NCI-H1105 treated with DMSO at 0.1 percent for 48 hours (cell line): Measurements from ENCODE around the gene RTN4RL1.
"Not testable (repeated sequence)": the region's sequence is repeated elsewhere in the genome, so short reads cannot be mapped to it uniquely, and the experiment has no call there.

ENCODE experiments used
- DNase-seq: peaks from one replicate; lab custom pipeline; 2025; lab: John Stamatoyannopoulos, UW

RTN4RL1 gene

DNA sequence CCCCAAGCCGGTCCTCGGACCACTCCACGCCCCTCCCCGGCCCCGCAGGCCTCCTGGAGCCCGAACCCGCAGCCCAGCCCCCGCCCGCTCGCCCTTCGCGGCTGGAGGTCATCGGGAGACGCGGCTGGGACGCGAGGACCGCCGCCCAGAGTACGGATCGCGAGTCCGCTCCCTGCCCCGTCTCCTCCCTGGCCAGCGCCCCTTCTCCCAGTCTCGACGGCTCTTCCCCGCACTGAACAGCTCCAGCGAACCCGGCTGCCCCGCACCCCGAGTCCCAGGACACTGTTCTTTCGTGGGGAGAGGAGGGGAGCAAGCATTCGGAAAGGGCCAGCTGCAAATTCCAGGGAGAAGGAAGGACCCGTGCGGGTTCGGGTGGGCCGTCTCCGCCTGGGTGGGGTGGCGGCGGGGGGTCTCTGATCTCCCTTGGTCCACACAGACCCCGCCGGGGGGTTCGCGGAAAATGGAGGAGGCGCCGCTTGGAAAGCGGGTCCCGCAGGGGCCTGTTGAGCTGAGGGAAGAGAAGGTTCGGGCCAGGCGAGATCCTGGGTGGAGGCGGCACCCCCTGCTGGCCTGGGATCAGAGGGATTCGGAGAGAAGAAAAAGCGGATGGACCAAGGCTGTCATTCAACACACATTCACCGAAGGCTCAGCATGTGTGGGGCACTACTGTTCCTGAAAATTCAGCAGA is 632 bp upstream of the RTN4RL1 start:
- DNase-seq: peak; percentile 19

DNA sequence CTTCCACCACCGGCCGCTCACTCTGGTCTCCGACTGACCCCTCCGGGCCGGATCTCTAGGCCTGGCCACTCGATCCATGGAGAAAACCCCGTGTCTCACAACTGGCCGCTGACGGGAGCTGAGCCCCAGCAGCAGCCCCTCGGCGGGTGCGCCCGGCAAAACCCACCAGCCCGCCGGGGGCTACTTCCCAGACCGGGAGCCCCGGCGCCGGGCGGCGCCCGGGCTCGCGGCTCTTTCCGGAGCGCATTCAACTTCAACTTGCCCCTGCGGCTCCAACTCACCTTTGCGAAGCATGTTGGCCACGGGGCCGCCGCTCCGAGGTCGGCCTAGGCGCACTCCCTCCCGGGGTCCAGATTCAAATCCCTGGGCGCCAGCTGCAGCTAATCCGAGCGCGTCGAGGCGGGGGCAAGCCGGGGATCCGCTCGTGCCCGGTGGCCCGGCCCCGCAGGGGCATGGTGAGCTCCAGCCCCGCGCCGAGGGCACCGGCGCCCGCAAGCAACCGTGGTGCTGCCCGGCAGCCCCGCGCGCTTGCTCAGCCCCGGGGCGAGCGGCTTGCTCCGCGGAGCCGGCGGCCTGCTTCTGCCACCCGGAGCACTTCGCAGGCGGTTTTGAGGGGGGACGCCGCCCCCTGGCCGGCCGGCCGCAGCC is 438 bp downstream of the RTN4RL1 start:
- DNase-seq: no peak

DNA sequence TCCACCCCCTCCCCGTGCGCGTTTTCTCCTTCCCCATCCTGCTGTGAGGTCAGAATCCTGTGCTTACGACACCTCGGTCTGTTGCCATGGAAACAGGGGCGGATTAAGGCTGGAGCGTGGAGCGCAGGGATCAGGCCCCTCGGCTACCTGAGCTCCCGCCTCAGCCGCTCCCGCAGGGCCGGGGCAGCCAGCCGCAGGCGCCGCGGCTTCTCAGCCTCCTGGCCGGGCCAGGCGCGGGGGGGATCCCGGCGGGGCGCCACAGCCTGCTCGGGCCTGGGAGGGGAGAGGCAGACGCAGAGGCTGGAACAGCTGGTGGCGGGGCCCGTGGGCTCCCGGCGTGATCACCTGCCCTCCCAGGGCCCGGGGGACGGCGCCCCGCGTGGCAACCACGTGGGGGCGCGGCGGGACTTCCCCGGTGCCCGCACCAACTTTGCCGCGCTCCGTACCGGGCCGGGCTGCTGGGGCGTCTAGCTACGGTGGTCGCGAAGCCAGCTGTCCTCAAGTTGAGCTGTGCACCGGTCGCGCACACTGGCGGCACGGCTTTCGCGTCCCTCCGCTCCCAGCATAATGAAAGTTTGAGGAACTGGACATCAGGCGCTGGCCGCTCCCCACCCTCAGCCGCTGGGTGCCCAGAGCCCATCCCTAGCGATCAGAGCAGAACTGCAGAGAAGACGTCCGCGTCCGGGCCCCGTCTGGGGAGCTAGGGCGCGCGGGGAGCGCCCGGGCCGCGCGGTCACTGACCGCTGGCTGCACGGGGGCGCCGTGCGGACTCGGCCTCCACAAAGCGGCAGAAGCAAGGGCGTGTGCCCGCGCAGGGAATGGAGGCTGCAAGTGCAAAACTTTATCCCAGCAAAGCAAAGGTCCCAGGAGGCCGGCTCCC is 1.2 kb downstream of the RTN4RL1 start:
- DNase-seq: peak; percentile 34

DNA sequence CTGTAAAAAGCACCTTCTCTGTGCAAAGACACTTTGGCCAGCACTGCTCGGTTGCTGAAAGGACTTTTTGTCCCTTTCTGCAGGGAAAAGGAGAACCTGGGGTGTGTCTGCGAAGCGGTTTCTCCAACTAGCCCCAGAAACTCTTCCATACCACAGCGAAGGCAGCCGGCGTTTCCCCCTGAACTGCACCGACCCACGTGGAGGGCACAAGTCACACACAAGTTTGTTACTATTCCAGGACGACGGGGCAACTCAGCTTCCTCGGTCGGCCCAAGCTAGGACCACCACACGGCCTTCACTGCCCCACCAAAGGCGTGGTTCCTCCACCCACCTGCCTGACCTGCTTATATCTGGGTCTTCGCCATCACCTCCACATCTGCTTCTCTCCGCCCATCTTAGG is 1.9 kb downstream of the RTN4RL1 start:
- no peak for DNase-seq

DNA sequence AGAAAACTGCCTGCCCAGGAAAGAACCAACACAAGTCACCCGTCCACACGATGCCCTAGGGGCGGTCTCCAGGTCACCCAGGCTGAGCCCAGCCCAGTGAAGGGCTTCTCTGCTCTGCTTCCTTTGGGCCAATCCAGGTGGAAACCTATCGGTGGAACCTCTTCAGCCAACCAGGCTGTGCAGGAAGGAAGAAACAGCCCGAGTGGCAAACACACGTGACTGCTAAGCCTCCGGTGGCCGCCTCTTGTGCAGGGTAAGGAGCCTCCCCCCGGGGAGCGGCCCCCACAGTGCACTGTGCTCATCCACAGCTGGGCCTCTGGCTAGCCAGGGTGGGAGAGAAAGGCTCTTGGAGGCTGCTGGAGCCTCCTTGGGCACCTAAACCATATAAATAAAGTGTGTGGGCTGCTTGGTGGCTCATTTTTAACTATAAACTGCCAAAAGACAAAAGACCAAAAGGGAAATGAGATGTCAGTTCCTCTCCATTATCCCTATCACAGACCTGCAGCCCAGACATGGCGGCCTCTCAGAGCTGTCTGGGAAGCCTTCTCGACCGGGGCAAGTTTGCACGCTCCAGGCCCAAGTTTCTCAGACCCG is 2.4 kb downstream of the RTN4RL1 start:
- no peak for DNase-seq

DNA sequence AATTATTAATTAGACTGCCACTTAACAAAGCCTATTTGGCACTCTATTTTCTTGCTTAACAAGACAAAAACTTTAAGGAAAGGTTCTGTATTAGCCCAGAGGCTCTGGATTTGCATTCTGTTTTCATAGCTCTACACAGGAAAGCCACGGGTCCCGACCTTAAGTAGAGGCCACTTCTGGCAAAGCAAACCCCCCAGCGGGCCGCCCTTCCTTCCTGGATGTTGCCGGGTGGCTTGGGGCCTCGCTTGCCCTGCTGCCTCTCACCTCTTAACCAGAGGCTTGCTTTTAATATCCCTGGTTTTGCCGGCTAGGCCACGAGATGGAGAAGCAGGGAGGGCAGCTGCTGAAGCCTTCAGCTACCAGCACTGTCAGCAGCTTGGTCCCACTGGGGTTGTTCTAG is 4.4 kb downstream of the RTN4RL1 start:
- DNase-seq: no peak

DNA sequence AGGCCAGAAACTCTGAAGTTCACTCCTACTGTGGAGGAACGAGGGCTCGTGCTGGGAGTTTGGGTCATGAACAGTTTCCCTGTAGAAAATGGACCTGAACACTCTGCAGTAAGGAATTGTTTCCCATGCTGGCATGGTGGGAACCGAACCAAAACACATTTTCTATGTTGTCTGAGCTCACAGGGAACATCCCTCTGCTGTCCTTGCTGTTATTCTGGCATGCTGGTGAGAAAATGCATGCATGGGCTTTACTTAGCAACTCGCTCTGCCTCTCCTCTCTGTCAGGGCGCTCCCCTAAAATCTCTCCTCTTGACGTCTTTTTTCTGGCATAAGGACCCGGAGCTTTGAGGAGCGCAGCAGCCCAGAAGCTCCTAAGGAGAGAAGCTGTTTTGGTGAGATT is 5.4 kb downstream of the RTN4RL1 start:
- no peak for DNase-seq

DNA sequence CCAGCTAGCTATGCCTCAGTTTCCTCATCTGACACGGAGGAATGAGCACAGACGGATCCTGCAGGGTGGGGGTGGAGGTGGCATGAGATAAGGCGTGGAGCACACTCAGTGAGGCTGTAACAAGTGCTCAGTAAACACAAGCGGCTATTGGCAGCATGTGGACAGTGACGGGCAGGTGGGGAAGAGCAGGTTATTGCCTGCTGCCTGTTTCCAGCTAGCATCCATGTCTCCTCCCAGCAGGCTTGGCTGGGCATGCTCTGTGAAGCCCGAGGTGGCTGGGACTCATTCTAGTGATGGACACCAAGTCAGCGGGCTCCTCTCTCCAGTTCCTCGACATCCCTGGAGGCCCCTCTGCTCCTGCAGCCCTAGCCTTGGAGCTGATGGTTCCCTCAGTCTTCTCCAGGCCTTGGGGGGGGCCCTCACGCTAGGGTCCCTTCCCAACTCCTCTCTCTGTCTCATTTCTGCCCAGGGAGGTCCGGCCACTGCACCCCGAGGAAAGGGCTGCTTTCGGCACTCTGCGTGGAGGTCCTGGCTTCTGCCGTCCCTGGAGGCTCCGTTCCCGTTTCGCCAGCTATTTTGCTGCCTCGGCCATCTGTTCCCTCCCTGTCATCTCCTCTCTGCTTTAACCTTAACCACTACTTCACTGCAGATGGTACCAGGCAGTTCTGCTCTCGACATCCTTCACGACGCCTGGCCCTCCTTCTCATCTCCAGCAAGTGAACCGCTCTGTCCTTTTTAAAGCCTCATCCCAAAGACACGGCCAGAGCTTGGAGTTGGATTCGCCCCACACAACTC is 6.2 kb downstream of the RTN4RL1 start:
- no peak for DNase-seq

DNA sequence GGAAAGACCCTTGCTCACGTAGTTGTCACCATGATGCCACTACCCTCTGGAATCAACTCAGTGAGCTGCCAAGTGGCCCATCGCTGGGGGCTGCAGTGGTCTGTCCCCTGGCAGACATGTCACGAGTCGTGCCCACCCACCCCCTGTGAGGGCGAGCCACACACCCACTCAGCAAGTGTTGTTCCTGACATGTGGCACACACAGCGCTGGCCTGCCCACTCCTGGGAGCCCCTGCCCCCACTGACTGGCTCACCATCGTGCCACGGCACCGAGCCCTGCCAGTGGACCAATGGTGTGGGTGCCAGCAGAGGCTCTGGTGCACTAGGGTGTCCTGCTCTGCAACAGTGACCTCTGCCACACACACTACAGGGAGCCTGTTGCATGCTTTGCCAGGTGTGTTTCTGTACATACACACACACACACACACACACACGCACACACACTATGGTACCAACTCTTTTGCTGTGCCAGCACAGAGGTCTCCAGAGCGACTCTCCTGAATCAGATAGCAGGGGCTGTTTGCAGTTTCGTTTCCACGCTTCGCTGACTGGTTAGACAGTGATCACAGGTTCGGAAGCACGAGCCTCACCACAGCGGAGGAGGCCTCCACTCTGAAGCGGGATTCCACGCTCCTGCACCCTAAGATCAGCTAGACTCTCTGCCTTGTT is 7.7 kb downstream of the RTN4RL1 start:
- DNase-seq: no peak

DNA sequence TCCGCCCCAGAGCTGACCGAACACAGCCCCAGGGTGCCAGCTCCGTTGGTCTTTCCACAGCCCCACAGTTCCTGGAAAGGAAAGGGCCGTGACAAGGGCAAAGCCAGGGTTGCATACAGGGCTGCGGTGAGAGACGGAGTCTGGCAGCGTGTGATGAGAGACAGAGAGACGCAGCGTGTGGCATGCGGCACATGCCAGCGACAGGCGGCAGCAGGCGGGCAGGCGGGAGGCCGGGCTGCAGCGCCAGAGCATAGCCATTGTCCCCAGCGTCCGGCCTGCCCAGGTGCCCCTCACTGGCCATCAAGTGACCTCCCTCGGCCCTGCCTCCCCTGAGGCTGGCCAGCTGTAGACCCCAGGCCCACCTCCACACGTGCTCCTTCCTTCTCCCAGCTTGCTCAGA is 8.6 kb downstream of the RTN4RL1 start:
- DNase-seq: no peak

DNA sequence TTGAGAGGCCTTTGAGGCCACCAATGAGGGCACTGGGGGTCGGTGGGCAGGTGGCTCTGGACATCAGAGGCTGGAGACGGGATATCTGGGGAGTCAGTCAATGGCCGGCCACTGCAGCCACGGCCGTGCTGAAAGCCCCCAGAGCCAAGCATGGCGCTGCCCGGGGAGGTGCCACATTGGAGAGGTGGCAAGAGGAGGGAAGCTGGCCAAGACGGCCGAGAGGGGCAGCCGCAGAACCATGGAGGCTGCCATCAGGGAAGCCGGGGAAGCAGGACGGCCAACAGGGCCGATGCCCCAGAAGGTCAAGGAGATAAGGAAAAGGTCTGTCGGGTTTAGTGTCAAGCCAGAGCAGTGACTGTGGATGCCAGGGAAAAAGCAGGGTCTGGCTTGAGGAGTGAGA is 9.8 kb downstream of the RTN4RL1 start:
- DNase-seq: no peak

DNA sequence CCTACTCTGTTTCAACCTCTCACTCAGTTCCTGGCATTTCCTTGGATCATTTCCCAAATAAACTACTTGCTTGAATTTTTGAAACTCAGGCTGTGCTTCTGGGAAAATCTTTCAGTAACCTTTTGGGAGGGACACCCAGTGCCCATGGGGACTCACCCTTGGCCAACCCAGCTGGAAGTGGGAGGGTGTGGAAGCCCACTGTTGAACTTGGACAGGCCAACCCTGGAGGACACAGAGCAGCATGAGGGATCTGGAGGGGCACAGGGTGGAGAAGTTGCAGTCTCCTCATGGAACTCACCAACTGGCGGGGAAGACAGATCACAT is 11.2 kb downstream of the RTN4RL1 start:
- DNase-seq: no peak

DNA sequence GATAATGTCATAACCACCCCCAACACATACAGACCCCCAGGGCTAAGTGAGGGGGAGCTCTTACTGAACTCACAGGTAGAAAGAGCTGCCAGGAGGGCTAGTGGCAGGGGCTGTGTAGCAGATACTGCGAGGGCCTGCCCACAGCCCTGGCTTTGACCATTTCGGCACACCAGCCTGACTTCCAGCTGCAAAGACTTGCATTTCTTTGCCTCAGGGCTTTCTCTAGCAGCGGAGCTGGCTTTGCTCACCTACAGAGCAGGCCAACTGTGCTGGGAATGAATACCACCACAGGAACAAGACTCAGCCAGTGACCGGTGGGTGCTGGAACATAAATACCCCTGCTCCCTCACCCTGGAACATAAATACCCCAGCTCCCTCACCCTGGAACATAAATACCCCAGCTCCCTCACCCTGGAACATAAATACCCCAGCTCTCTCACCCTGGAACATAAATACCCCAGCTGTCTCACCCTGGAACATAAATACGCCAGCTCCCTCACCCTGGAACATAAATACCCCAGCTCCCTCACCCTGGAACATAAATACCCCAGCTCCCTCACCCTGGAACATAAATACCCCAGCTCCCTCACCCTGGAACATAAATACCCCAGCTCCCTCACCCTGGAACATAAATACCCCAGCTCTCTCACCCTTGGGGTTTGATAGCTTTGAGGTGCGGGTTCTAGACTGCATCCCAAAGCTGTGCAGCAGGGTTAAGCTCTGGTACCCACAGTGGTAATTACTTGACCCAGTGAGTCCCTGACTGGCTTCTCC is 11.7 kb downstream of the RTN4RL1 start:
- not testable (repeated sequence) for DNase-seq

DNA sequence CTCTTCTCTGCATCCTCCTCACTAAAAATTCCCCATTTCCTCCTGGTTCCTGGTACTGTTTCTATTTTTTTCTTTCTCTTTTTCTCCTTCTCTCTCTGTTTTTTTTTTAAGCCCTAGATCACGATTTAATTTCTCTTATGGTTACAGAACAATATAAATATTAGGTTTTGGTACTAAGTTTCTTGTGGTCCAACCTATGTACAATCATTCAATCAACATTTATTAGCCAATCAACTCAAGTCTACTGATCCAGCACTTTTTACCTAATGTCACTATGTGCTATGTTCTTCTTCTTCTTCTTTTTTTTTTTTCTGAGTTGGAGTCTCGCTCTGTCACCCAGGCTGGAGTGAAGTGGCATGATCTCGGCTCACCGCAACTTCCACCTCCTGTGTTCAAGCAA is 12.6 kb downstream of the RTN4RL1 start:
- no peak for DNase-seq

DNA sequence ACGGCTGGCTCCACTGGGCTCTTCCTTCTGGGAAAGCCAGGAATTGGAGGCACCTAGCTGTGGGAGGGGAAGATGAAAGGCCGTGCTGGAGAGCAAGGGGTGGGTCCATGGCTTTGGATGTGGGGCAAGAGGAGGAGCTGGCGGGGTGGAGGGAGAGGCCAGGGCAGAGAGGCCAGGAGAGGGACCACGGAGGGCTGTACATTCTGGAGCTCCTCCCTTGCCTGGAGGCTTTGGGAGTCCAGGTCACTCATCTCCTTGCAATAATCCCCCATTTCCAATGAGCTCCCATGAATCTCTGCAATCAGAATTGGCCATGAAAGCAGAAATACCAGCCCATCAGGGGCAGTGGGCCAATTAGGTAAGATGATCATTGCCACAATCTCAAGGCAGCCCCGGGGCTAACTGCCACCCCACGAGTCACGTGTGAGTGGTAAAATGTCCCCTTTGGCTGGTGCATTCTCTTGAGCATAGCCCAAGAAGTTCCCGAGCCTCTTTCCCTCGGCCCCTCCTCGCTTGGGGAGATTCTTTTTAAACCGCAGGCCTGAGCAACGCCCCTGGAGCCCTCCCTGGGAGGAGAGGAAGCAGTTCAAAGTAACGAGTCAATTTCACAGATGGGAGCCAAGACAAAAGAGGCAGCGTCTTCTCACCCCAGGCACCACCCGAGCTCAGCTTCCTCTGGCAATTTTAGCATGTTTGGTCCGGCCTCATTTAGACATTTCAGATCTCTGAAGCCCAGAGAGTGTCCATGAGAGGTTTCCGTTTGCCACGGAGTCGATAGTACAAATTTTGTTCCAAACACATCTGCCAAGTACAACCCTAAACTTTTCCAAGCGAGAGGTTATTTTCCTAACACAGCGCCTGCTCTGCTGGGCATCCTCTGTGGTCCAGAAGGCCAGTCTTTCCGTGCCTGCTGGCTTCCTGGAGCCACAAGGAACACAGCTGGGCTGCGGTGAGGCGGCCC is 13.4 kb downstream of the RTN4RL1 start:
- DNase-seq: no peak

DNA sequence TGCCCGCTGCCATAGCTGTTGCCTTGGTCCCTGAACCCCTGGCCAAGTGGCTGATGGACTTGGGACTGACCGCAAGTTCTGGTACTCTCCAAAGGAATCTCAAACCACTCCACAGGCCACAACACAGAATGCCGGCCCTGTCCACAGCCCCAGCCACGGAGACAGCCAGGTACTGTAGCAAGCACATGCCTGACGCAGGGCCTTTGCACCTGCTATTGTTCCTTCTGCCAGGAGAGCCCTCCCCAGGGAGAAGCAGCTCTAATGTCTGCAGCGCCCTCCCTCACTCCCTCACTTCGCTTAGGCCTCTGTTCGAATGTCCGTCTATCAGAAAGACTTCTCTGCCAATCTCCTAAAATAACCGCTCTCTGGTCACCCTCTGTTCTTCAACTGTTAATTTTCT is 15.4 kb downstream of the RTN4RL1 start:
- DNase-seq: no peak

DNA sequence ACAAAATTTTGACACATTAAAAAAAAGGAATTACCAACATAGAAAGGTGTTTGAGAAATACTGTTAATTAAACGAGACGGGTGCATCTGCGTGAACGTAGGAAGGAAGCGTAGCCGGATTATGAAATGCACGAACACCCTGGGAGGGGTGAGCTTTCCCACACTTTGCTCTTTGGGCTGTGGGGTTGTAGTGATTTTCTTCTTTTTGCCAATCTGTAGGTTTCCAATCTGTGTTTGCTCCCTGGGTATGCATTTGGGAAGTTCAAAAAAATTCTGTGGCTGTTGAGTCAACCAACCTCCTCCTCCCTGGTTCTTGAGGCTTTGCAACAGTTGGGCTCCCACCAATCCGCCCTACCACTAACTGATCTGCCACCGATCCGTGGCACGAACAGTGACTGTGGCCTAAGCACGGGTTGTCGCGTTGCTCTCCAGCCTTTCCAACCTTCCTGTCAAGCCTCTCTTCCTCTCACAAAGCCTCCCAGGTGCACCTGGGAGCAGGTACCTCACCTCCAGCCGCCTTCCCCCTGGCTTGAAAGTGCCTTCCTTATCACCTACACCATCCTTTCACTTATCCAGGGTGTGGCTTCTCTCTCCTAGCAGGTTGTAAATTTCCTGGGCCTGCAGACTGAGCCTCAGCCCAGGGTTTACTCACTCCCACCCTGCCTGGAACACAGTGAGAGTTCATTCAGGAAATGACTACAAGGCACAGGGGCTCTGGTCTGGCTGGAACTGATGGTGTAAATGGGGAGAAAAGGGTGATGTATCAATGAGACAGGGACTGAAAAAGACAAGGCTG is 16.6 kb downstream of the RTN4RL1 start:
- no peak for DNase-seq

DNA sequence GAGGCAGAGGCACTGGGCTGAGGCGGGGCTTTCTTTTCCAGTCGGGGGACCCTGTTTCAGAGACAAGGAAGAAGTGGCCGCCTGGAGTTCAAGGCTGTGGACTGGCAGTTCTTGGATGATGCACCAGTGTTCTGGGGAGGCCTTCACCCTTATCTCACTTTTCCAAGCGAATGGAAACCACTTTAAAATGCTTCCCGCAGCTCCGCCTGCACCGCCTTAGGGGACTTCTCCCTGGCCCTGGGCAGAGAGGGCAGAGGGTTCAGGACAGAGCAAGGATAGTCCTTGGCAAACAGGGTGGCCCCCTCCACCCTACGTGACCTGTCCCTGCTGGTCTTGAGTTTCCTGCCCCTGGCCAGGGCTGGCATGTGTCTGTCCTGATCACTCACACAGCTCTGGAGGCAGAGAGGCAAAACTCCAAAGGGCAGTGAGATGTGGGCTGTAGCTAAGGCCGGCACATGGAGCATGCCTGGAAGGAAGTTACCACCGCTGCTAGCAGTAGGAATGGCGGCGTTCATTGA is 20.6 kb downstream of the RTN4RL1 start:
- DNase-seq: no peak
